ENCODE results near the gene SPDYE5.
"Not testable (repeated sequence)": the region's sequence is repeated elsewhere in the genome, so short reads cannot be mapped to it uniquely, and the experiment has no call there.

DNA sequence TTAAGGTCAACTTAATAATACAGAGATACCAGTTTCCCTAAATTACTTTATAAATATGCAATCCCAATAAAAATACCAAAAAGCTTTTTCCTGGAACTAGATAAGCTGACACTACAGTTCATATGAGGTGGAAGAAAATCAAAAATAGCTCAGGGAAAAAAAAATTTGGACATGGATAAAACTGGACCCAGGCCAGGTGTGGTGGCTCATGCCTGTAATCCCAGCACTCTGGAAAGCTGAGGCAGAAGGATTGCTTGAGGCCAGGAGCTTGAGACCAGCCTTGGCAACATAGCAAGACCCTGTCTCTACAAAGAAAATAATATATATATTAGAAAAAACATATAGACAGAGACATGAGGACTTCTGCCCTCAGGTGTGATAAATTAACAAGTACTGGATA lies 14.7 kb upstream of the SPDYE5 start:
- TF ChIP-seq, protein P1, sequence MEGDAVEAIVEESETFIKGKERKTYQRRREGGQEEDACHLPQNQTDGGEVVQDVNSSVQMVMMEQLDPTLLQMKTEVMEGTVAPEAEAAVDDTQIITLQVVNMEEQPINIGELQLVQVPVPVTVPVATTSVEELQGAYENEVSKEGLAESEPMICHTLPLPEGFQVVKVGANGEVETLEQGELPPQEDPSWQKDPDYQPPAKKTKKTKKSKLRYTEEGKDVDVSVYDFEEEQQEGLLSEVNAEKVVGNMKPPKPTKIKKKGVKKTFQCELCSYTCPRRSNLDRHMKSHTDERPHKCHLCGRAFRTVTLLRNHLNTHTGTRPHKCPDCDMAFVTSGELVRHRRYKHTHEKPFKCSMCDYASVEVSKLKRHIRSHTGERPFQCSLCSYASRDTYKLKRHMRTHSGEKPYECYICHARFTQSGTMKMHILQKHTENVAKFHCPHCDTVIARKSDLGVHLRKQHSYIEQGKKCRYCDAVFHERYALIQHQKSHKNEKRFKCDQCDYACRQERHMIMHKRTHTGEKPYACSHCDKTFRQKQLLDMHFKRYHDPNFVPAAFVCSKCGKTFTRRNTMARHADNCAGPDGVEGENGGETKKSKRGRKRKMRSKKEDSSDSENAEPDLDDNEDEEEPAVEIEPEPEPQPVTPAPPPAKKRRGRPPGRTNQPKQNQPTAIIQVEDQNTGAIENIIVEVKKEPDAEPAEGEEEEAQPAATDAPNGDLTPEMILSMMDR (IDR thresholded peaks at IDR 0.05): not testable (repeated sequence)
- not testable (repeated sequence) for TF ChIP-seq POLR2A (IDR thresholded peaks at IDR 0.05)

All from lower leg skin (tissue), 3 donors.